HepG2 (cell line): ENCODE measurements around the gene B3GALT6. TPM values are rescaled to one million over a fixed set of nuclear protein-coding genes. Genes with fewer than 3 reads are reported as not detected.

ENCODE experiments used
- BRD4 ChIP-seq: sonication (generic); formaldehyde crosslinking; IDR thresholded peaks from 2 replicates; pipeline ENCODE4 v1.4.0; 2020; ENCODE audit warnings: missing genetic modification reagents
- MZF1 ChIP-seq: sonication (generic); formaldehyde crosslinking; IDR thresholded peaks from 2 replicates; pipeline ENCODE4 v1.8.1; 2023; ENCODE audit warnings: mild to moderate bottlenecking, missing genetic modification reagents, borderline replicate concordance
- SAP130 ChIP-seq: IDR thresholded peaks from 2 replicates; pipeline ENCODE4 v1.6.1; 2016; ENCODE audit warnings: low read depth
- SNAI1 ChIP-seq: sonication (generic); formaldehyde crosslinking; IDR thresholded peaks from 2 replicates; pipeline ENCODE4 v1.5.0; 2020; ENCODE audit warnings: mild to moderate bottlenecking, missing genetic modification reagents, borderline replicate concordance
- TEAD3 ChIP-seq: optimal IDR thresholded peaks from 2 replicates; pipeline ENCODE3; 2016; ENCODE audit warnings: borderline replicate concordance
- ZIK1 ChIP-seq: sonication (generic); formaldehyde crosslinking; IDR thresholded peaks from 2 replicates; pipeline ENCODE4 v1.5.0; 2020; ENCODE audit warnings: mild to moderate bottlenecking, low read depth, missing genetic modification reagents, borderline replicate concordance
- ZNF263 ChIP-seq: sonication (generic); formaldehyde crosslinking; IDR thresholded peaks from 2 replicates; pipeline ENCODE4 v1.4.0; 2020; ENCODE audit warnings: missing genetic modification reagents
- ZNF333 ChIP-seq: sonication (generic); formaldehyde crosslinking; IDR thresholded peaks from 2 replicates; pipeline ENCODE4 v1.4.0; 2020; ENCODE audit warnings: mild to moderate bottlenecking, missing genetic modification reagents, borderline replicate concordance
- ZNF451 ChIP-seq: sonication (generic); formaldehyde crosslinking; IDR thresholded peaks from 2 replicates; pipeline ENCODE4 v1.5.0; 2020; ENCODE audit warnings: mild to moderate bottlenecking, missing genetic modification reagents
- ZNF558 ChIP-seq: sonication (generic); formaldehyde crosslinking; IDR thresholded peaks from 2 replicates; pipeline ENCODE4 v1.9.0; 2022; ENCODE audit warnings: mild to moderate bottlenecking, missing genetic modification reagents, borderline replicate concordance
- ZNF605 ChIP-seq: sonication (generic); formaldehyde crosslinking; IDR thresholded peaks from 2 replicates; pipeline ENCODE4 v1.8.0; 2022; ENCODE audit warnings: mild to moderate bottlenecking, missing genetic modification reagents
- ZNF761 ChIP-seq: sonication (generic); formaldehyde crosslinking; conservative IDR thresholded peaks from 2 replicates; pipeline ENCODE4 v1.4.0; 2020; ENCODE audit warnings: mild to moderate bottlenecking, missing genetic modification reagents
- ZNF790 ChIP-seq: sonication (generic); formaldehyde crosslinking; IDR thresholded peaks from 2 replicates; pipeline ENCODE4 v1.8.0; 2022; ENCODE audit warnings: missing genetic modification reagents, mild to moderate bottlenecking, borderline replicate concordance
- polyA plus RNA-seq, 8 experiments: library from polyadenylated mRNA; depleted of rRNA in 3 of 8; stranded (reverse) in 7 of 8; unstranded in 1 of 8; fragments of >200 nt; fragmentation: Illumina TruSeq in 4 of 8; extraction: Trizol in 4 of 8; gene quantifications; 2 replicates each; pipeline versions ENCODE4 v1.2.1 to v1.2.3, GENCODE V29; 2011 to 2016; ENCODE audit warnings: low read depth in 4 of 8, missing spikeins in 1 of 8, mixed read lengths in 1 of 8; ENCODE audit not compliant: insufficient read depth in 1 of 8
- total RNA-seq, 5 experiments: library from RNA; depleted of rRNA; stranded (reverse); fragments of >200 nt; fragmentation: Illumina TruSeq; extraction: Trizol; gene quantifications; 2 replicates each; pipeline ENCODE4 v1.2.3, GENCODE V29; 2016; ENCODE audit warnings: low read depth in 1 of 5
- TF ChIP-seq, protein P1 (sequence below), 2 experiments: sonication (generic) in 1 of 2; formaldehyde crosslinking in 1 of 2; IDR thresholded peaks; 2 replicates each; pipeline versions ENCODE4 v1.6.1 to v1.9.0; 2014 to 2022; ENCODE audit warnings: antibody characterized with exemption in 1 of 2, borderline replicate concordance in 1 of 2, inconsistent platforms in 1 of 2, low read depth in 1 of 2, missing genetic modification reagents in 1 of 2
- TF ChIP-seq, protein P2 (sequence below): sonication (generic); formaldehyde crosslinking; IDR thresholded peaks from 2 replicates; pipeline ENCODE4 v1.4.0; 2020; ENCODE audit warnings: mild to moderate bottlenecking, missing genetic modification reagents
- TF ChIP-seq, protein P3 (sequence below): sonication (generic); formaldehyde crosslinking; IDR thresholded peaks from 2 replicates; pipeline ENCODE4 v1.5.0; 2020; ENCODE audit warnings: missing genetic modification reagents
- TF ChIP-seq, protein P4 (sequence below): sonication (generic); formaldehyde crosslinking; conservative IDR thresholded peaks from 2 replicates; pipeline ENCODE4 v1.8.1; 2023; ENCODE audit warnings: missing genetic modification reagents

The B3GALT6 gene
- total and polyA plus RNA-seq, 2 of the 13 experiments (the other 11 are each of a cell fraction or from before 2014, with no cell fraction given): 3.9 to 14.2 TPM

DNA sequence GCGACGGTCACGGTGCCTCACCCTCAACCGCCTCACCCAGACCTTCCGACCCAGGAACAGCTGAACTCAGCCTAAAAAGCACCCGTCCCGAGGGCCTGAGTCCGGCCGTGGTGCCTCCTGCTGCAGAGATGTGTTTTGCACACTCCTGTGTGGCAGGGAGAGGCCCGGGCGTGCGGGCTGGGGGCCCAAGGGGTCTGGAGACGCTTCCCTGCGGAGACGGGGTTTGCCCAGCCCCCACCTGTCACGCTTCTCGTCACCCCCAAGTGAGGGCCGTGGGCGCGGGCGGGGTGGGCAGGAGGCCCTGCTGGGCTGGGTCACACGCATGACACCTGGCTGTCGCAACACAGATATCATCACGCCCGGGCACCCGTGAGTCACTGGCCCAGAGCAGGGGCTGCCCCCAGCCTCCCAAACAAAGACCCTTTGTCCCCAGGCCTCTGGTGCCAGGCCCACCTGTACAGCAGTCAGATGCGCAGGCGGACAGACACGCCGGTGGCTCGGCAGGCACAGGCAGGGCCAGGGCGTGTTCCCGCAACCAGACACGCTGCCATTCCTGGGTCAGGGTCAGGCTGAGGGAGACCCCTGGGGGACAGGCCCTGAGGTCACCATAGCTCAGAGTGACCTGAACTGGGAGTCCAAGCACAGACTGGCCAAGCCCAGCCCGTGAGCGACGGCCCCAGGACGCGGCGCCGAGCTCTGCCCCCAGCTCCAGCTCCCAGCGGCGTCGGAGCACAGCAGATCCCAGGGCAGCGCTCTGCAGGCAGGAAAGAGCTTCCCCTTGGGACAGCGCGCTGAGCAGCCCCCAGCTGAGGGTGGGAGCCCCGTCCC lies 6.1 kb downstream of the B3GALT6 start (continued):
- TF ChIP-seq, protein P1, sequence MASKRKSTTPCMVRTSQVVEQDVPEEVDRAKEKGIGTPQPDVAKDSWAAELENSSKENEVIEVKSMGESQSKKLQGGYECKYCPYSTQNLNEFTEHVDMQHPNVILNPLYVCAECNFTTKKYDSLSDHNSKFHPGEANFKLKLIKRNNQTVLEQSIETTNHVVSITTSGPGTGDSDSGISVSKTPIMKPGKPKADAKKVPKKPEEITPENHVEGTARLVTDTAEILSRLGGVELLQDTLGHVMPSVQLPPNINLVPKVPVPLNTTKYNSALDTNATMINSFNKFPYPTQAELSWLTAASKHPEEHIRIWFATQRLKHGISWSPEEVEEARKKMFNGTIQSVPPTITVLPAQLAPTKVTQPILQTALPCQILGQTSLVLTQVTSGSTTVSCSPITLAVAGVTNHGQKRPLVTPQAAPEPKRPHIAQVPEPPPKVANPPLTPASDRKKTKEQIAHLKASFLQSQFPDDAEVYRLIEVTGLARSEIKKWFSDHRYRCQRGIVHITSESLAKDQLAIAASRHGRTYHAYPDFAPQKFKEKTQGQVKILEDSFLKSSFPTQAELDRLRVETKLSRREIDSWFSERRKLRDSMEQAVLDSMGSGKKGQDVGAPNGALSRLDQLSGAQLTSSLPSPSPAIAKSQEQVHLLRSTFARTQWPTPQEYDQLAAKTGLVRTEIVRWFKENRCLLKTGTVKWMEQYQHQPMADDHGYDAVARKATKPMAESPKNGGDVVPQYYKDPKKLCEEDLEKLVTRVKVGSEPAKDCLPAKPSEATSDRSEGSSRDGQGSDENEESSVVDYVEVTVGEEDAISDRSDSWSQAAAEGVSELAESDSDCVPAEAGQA (IDR thresholded peaks at IDR 0.05; ENCODE audit: low read depth): no peak; the same call in 1 of the 2 replicates
- TF ChIP-seq, protein P1 (CRISPR knock-in tag; IDR thresholded peaks at IDR 0.05; ENCODE audit: borderline replicate concordance): no peak
- TF ChIP-seq ZNF558 (CRISPR knock-in tag) (peak; percentile 68; the same call in 1 of the 2 replicates), SNAI1 (CRISPR knock-in tag) (no peak; the same call in 1 of the 2 replicates), ZNF790 (CRISPR knock-in tag) (peak; percentile 16; the same call in 1 of the 2 replicates), ZNF761 (CRISPR knock-in tag) (no peak; the same call in 1 of the 2 replicates), ZNF605 (CRISPR knock-in tag) (0 out of 2 replicates have a peak, but pooled peaks have one; percentile 31), SAP130 (CRISPR knock-in tag) (peak; percentile 91), BRD4 (CRISPR knock-in tag) (peak; percentile 75; the same call in 1 of the 2 replicates), ZNF451 (CRISPR knock-in tag) (no peak), ZNF333 (CRISPR knock-in tag) (no peak), MZF1 (CRISPR knock-in tag) (no peak), ZIK1 (CRISPR knock-in tag) (peak; percentile 54; the same call in 1 of the 2 replicates), ZNF263 (CRISPR knock-in tag) (peak; percentile 28; the same call in 1 of the 2 replicates), TEAD3 (CRISPR knock-in tag) (peak; percentile 73)
- TF ChIP-seq, protein P2, sequence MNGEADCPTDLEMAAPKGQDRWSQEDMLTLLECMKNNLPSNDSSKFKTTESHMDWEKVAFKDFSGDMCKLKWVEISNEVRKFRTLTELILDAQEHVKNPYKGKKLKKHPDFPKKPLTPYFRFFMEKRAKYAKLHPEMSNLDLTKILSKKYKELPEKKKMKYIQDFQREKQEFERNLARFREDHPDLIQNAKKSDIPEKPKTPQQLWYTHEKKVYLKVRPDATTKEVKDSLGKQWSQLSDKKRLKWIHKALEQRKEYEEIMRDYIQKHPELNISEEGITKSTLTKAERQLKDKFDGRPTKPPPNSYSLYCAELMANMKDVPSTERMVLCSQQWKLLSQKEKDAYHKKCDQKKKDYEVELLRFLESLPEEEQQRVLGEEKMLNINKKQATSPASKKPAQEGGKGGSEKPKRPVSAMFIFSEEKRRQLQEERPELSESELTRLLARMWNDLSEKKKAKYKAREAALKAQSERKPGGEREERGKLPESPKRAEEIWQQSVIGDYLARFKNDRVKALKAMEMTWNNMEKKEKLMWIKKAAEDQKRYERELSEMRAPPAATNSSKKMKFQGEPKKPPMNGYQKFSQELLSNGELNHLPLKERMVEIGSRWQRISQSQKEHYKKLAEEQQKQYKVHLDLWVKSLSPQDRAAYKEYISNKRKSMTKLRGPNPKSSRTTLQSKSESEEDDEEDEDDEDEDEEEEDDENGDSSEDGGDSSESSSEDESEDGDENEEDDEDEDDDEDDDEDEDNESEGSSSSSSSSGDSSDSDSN (CRISPR knock-in tag): peak; percentile 60
- TF ChIP-seq, protein P3, sequence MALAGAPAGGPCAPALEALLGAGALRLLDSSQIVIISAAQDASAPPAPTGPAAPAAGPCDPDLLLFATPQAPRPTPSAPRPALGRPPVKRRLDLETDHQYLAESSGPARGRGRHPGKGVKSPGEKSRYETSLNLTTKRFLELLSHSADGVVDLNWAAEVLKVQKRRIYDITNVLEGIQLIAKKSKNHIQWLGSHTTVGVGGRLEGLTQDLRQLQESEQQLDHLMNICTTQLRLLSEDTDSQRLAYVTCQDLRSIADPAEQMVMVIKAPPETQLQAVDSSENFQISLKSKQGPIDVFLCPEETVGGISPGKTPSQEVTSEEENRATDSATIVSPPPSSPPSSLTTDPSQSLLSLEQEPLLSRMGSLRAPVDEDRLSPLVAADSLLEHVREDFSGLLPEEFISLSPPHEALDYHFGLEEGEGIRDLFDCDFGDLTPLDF (CRISPR knock-in tag): no peak
- TF ChIP-seq, protein P4, sequence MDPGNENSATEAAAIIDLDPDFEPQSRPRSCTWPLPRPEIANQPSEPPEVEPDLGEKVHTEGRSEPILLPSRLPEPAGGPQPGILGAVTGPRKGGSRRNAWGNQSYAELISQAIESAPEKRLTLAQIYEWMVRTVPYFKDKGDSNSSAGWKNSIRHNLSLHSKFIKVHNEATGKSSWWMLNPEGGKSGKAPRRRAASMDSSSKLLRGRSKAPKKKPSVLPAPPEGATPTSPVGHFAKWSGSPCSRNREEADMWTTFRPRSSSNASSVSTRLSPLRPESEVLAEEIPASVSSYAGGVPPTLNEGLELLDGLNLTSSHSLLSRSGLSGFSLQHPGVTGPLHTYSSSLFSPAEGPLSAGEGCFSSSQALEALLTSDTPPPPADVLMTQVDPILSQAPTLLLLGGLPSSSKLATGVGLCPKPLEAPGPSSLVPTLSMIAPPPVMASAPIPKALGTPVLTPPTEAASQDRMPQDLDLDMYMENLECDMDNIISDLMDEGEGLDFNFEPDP: 0 out of 2 replicates have a peak, but pooled peaks have one; percentile 71
